8988T (cell line): ENCODE results near the gene UTP15.

Experiments used
- DNase-seq: peaks from one replicate; pipeline ENCODE4 v3.0.0; 2011

UTP15 gene

GRCh38 chr5:73624888-73625287 is 59.3 kb downstream of the UTP15 start:
- DNase-seq = no peak

GRCh38 chr5:73625372-73625943 is 59.9 kb downstream of the UTP15 start:
- DNase-seq = no peak

GRCh38 chr5:73625944-73626811 is 60.6 kb downstream of the UTP15 start, which contains the start of gene ARHGEF28:
Gene ARHGEF28 (plus strand): TSS chr5:73626196. CDS start chr5:73684852, 58,656 bp downstream.
- peak; percentile 85 for DNase-seq

GRCh38 chr5:73626814-73627313 is 61.3 kb downstream of the UTP15 start:
- no peak for DNase-seq

GRCh38 chr5:73629456-73629855 is 63.9 kb downstream of the UTP15 start:
- DNase-seq = no peak

- no peak for DNase-seq
These were observed 65.2 kb downstream of the UTP15 start for GRCh38 chr5:73630765-73631164.

GRCh38 chr5:73631500-73631899 is 66.0 kb downstream of the UTP15 start:
- DNase-seq = no peak
